H9 (cell line): ENCODE data around the gene QSOX2. TPM values are rescaled to one million over a fixed set of nuclear protein-coding genes. Genes with fewer than 3 reads are reported as not detected.

ENCODE experiments used
- DNase-seq: peaks from one replicate; pipeline ENCODE4 v3.0.0-alpha.2; 2017
- H2AFZ ChIP-seq: one replicate; pipeline ENCODE4 v1.6.1; 2013; ENCODE audit warnings: mild to moderate bottlenecking, low read length, control low read depth, moderate library complexity
- H2AK5ac ChIP-seq: 2 replicates; pipeline ENCODE4 v1.6.1; 2013; ENCODE audit warnings: low read length, control low read depth, mixed read lengths; ENCODE audit not compliant: insufficient read length
- H2BK120ac ChIP-seq: one replicate; pipeline ENCODE4 v1.6.1; 2013; ENCODE audit warnings: low read depth, mild to moderate bottlenecking, low read length, control low read depth, inconsistent platforms; ENCODE audit not compliant: poor library complexity, severe bottlenecking
- H2BK12ac ChIP-seq: 2 replicates; pipeline ENCODE4 v1.6.1; 2013; ENCODE audit warnings: low read length, control low read depth, mixed read lengths, low read depth; ENCODE audit not compliant: insufficient read length
- H2BK15ac ChIP-seq: 2 replicates; pipeline ENCODE4 v1.6.1; 2013; ENCODE audit warnings: low read depth, low read length, control low read depth
- H2BK20ac ChIP-seq: one replicate; pipeline ENCODE4 v1.6.1; 2013; ENCODE audit warnings: low read depth, mild to moderate bottlenecking, low read length, control low read depth, inconsistent platforms; ENCODE audit not compliant: poor library complexity, severe bottlenecking
- H2BK5ac ChIP-seq: 2 replicates; pipeline ENCODE4 v1.6.1; 2013; ENCODE audit warnings: low read length, control low read depth, mixed read lengths; ENCODE audit not compliant: insufficient read length
- H3K14ac ChIP-seq: 2 replicates; pipeline ENCODE4 v1.6.1; 2013; ENCODE audit warnings: low read length, control low read depth; ENCODE audit not compliant: insufficient read depth
- H3K18ac ChIP-seq: 2 replicates; pipeline ENCODE4 v1.6.1; 2013; ENCODE audit warnings: low read depth, mild to moderate bottlenecking, mixed read lengths, low read length, control low read depth; ENCODE audit not compliant: insufficient read length
- H3K23ac ChIP-seq: 2 replicates; pipeline ENCODE4 v1.6.1; 2013; ENCODE audit warnings: low read length, control low read depth, mixed read lengths, low read depth; ENCODE audit not compliant: insufficient read length
- H3K23me2 ChIP-seq: 2 replicates; pipeline ENCODE4 v1.6.1; 2013; ENCODE audit warnings: low read depth, mild to moderate bottlenecking, mixed read lengths, low read length, control low read depth; ENCODE audit not compliant: insufficient read length, poor library complexity, severe bottlenecking
- H3K27ac ChIP-seq: 2 replicates; pipeline ENCODE4 v1.5.1; 2013; ENCODE audit warnings: low read length, control low read depth, mixed read lengths, low read depth; ENCODE audit not compliant: insufficient read length
- H3K27me3 ChIP-seq: 2 replicates; pipeline ENCODE4 v1.6.1; 2013; ENCODE audit warnings: low read length, control low read depth, inconsistent platforms; ENCODE audit not compliant: insufficient read depth
- H3K4ac ChIP-seq: 2 replicates; pipeline ENCODE4 v1.6.1; 2013; ENCODE audit warnings: low read depth, mild to moderate bottlenecking, control low read depth, inconsistent platforms, low read length, moderate library complexity
- H3K4me1 ChIP-seq: 2 replicates; pipeline ENCODE4 v1.6.1; 2013; ENCODE audit warnings: low read length, control low read depth, inconsistent platforms; ENCODE audit not compliant: insufficient read depth
- H3K4me2 ChIP-seq: 2 replicates; pipeline ENCODE4 v1.6.1; 2013; ENCODE audit warnings: low read length, control low read depth, mixed read lengths; ENCODE audit not compliant: insufficient read length, insufficient read depth
- H3K56ac ChIP-seq: 2 replicates; pipeline ENCODE4 v1.6.1; 2013; ENCODE audit warnings: low read depth, mild to moderate bottlenecking, mixed read lengths, low read length, control low read depth; ENCODE audit not compliant: insufficient read length
- H3K79me1 ChIP-seq: 2 replicates; pipeline ENCODE4 v1.6.1; 2013; ENCODE audit warnings: low read depth, mild to moderate bottlenecking, moderate library complexity, low read length, control low read depth, inconsistent platforms; ENCODE audit not compliant: insufficient read depth, poor library complexity, severe bottlenecking
- H3K79me2 ChIP-seq: 2 replicates; pipeline ENCODE4 v1.6.1; 2013; ENCODE audit warnings: low read length, control low read depth, inconsistent platforms; ENCODE audit not compliant: insufficient read depth
- H3K9ac ChIP-seq: 2 replicates; pipeline ENCODE4 v1.6.1; 2013; ENCODE audit warnings: low read length, control low read depth, mixed read lengths; ENCODE audit not compliant: insufficient read length; ENCODE audit errors: extremely low read depth
- H3K9me3 ChIP-seq: one replicate; pipeline ENCODE4 v1.6.1; 2013; ENCODE audit warnings: low read depth, low read length, inconsistent platforms; ENCODE audit not compliant: control insufficient read depth
- H3T11ph ChIP-seq: one replicate; pipeline ENCODE4 v1.6.1; 2013; ENCODE audit warnings: mild to moderate bottlenecking, low read length, control low read depth, inconsistent platforms
- H4K20me1 ChIP-seq: one replicate; pipeline ENCODE4 v1.6.1; 2013; ENCODE audit not compliant: control insufficient read depth, insufficient read length, insufficient read depth
- H4K5ac ChIP-seq: 2 replicates; pipeline ENCODE4 v1.6.1; 2013; ENCODE audit warnings: low read depth, mild to moderate bottlenecking, mixed read lengths, low read length, control low read depth; ENCODE audit not compliant: insufficient read length
- H4K8ac ChIP-seq: replicated peaks from 2 replicates; pipeline ENCODE4 v1.6.1; 2013; ENCODE audit warnings: low read length, control low read depth, mixed read lengths, low read depth; ENCODE audit not compliant: insufficient read length
- H4K91ac ChIP-seq: 2 replicates; pipeline ENCODE4 v1.6.1; 2013; ENCODE audit warnings: low read depth, mild to moderate bottlenecking, moderate library complexity, mixed read lengths, low read length, control low read depth; ENCODE audit not compliant: insufficient read length
- H3K27ac Mint-ChIP-seq, 3 experiments: 2 replicates in 2 of 3; 3 replicates in 1 of 3; pipeline ENCODE4 v1.8.0; 2020 to 2021; ENCODE audit warnings: mixed read lengths in 3 of 3, mild to moderate bottlenecking in 1 of 3, moderate library complexity in 1 of 3
- H3K27me3 Mint-ChIP-seq: 2 replicates; pipeline ENCODE4 v1.8.0; 2021; ENCODE audit warnings: low read depth, mild to moderate bottlenecking, moderate library complexity, mixed read lengths
- H3K36me3 Mint-ChIP-seq, 3 experiments: 2 replicates in 2 of 3; 3 replicates in 1 of 3; pipeline ENCODE4 v1.8.0; 2020 to 2021; ENCODE audit warnings: low read depth in 3 of 3, mixed read lengths in 3 of 3; ENCODE audit not compliant: insufficient read depth in 1 of 3
- H3K4me1 Mint-ChIP-seq, 2 experiments: 2 replicates each; pipeline ENCODE4 v1.8.0; 2020; ENCODE audit warnings: mixed read lengths in 2 of 2
- H3K4me3 Mint-ChIP-seq, 2 experiments: 2 replicates in 1 of 2; 3 replicates in 1 of 2; pipeline ENCODE4 v1.8.0; 2020 to 2021; ENCODE audit warnings: mild to moderate bottlenecking in 2 of 2, mixed read lengths in 2 of 2, moderate library complexity in 1 of 2
- H3K9me3 Mint-ChIP-seq, 2 experiments: 2 replicates in 1 of 2; 3 replicates in 1 of 2; pipeline ENCODE4 v1.8.0; 2020; ENCODE audit warnings: mild to moderate bottlenecking in 2 of 2, mixed read lengths in 2 of 2, moderate library complexity in 1 of 2
- WGBS: extraction: QIAGEN DNeasy Blood & Tissue Kit; methylation state at CpG from one replicate; pipeline ENCODE4 v1.1.7; 2013; ENCODE audit warnings: missing lambda C conversion rate, low lambda C conversion rate, mixed read lengths; ENCODE audit not compliant: insufficient read length; ENCODE audit errors: extremely low coverage; 5-methylcytosine and 5-hydroxymethylcytosine counted together
- total RNA-seq: library from RNA; stranded (reverse); gene quantifications from 2 replicates; pipeline ENCODE4 v1.2.1, GENCODE V29; 2021
- TF ChIP-seq, protein P1 (sequence below): fragments of 200-600 bp; sonication (generic); conservative IDR thresholded peaks from 3 replicates; pipeline ENCODE4 v1.8.0; 2021; ENCODE audit warnings: antibody characterized with exemption, mild to moderate bottlenecking

Gene QSOX2
- total RNA-seq, 1 experiment from 2014 or later: 25.8 TPM

DNA sequence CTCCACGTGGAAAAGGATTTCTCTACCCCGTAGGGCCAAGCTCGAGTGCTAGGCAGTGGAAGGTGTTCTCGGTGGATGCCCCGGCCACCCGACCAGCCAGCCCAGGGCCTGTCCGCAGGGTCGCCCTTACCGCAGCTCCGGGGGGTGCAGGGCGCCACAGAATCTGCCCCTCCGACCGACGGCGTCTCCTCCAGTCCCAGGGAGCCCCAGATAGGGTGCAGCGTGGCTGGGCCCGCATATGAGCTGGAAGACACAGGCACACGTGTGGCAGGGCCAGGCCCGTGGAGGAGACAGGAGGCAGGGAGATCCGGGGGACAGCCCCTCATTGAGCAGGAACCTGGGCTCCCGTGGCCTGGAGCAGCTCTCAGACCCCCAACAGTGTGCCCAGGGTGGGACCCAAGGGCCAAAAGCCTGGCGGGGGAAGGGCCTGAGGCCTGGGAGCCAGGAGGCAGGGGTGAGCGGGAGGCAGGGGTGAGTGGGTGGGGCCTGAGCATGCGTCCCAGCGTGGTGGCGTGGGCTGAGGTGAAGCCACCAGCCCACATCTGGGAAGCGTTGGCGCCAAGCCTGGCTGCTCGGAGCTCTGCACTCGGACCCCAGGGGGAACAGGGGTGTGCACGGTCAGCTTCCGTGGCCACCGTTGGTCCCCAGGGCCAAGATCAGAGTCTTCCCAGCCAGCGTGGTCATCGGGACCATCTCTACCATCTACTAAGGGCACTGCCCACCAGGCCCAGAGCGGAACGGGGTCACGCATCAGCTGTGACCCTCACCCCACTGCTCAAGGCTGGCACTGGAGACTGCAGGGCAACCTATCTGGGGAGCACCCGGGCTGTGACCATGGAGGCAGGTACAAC, 36.0 kb upstream of the QSOX2 start:
- H3K27me3 Mint-ChIP-seq: peaks cover 5% of the 10 kb centered on the region
- no peak overlapping the region for H3K4me3 Mint-ChIP-seq
- no peaks in the 10 kb centered on the region for H3K9me3 ChIP-seq
- H3T11ph ChIP-seq: no peak overlapping the region
- no peak overlapping the region for H4K8ac ChIP-seq
- peak overlapping the region in 1 of 3 experiments; percentile 74; a peak in 1 of 7 replicates for H3K27ac Mint-ChIP-seq
- H2BK12ac ChIP-seq: no peak overlapping the region
- H4K91ac ChIP-seq: no peak overlapping the region
- H3K36me3 Mint-ChIP-seq: no peaks in the 10 kb centered on the region
- no peak overlapping the region for H3K18ac ChIP-seq
- H3K9ac ChIP-seq: no peak overlapping the region
- H3K79me2 ChIP-seq: no peaks in the 10 kb centered on the region
- H3K4me1 ChIP-seq: no peaks in the 10 kb centered on the region
- H3K9me3 Mint-ChIP-seq: peaks cover 0 to 3% of the 10 kb centered on the region in 2 experiments; a peak in 2 of 5 replicates
- no peak overlapping the region for H3K27ac ChIP-seq
- no peak overlapping the region for H3K4me2 ChIP-seq
- no peak overlapping the region for H2AK5ac ChIP-seq
- DNase-seq: no peak
- no peak overlapping the region for H3K23ac ChIP-seq
- H2AFZ ChIP-seq: no peak overlapping the region
- TF ChIP-seq, protein P1, sequence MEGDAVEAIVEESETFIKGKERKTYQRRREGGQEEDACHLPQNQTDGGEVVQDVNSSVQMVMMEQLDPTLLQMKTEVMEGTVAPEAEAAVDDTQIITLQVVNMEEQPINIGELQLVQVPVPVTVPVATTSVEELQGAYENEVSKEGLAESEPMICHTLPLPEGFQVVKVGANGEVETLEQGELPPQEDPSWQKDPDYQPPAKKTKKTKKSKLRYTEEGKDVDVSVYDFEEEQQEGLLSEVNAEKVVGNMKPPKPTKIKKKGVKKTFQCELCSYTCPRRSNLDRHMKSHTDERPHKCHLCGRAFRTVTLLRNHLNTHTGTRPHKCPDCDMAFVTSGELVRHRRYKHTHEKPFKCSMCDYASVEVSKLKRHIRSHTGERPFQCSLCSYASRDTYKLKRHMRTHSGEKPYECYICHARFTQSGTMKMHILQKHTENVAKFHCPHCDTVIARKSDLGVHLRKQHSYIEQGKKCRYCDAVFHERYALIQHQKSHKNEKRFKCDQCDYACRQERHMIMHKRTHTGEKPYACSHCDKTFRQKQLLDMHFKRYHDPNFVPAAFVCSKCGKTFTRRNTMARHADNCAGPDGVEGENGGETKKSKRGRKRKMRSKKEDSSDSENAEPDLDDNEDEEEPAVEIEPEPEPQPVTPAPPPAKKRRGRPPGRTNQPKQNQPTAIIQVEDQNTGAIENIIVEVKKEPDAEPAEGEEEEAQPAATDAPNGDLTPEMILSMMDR: no peak
- H2BK120ac ChIP-seq: no peak overlapping the region
- H4K20me1 ChIP-seq: no peaks in the 10 kb centered on the region
- no CpG with 5 or more reads among the region's 39 CpGs for WGBS
- no peak overlapping the region for H3K4ac ChIP-seq
- H3K23me2 ChIP-seq: peaks cover 3% of the 10 kb centered on the region
- H2BK5ac ChIP-seq: no peak overlapping the region
- H4K5ac ChIP-seq: no peak overlapping the region
- H3K14ac ChIP-seq: no peak overlapping the region
- H3K27me3 ChIP-seq: no peaks in the 10 kb centered on the region
- no peak overlapping the region for H3K56ac ChIP-seq
- H3K79me1 ChIP-seq: no peaks in the 10 kb centered on the region
- peaks cover 4 to 7% of the 10 kb centered on the region in 2 experiments; a peak in 2 of 4 replicates for H3K4me1 Mint-ChIP-seq
- no peak overlapping the region for H2BK20ac ChIP-seq
- no peak overlapping the region for H2BK15ac ChIP-seq
